GM12801 (cell line): ENCODE measurements around the gene SSH2.

ENCODE experiments used
- CTCF ChIP-seq: IDR thresholded peaks from one replicate; pipeline ENCODE4 v1.5.1; 2011; ENCODE audit warnings: control low read depth; ENCODE audit not compliant: insufficient read length; ENCODE audit errors: extremely low read depth

The SSH2 gene

GRCh38 chr17:29820425-29820824 lies 109.6 kb downstream of the SSH2 start:
- TF ChIP-seq CTCF = no peak

DNA sequence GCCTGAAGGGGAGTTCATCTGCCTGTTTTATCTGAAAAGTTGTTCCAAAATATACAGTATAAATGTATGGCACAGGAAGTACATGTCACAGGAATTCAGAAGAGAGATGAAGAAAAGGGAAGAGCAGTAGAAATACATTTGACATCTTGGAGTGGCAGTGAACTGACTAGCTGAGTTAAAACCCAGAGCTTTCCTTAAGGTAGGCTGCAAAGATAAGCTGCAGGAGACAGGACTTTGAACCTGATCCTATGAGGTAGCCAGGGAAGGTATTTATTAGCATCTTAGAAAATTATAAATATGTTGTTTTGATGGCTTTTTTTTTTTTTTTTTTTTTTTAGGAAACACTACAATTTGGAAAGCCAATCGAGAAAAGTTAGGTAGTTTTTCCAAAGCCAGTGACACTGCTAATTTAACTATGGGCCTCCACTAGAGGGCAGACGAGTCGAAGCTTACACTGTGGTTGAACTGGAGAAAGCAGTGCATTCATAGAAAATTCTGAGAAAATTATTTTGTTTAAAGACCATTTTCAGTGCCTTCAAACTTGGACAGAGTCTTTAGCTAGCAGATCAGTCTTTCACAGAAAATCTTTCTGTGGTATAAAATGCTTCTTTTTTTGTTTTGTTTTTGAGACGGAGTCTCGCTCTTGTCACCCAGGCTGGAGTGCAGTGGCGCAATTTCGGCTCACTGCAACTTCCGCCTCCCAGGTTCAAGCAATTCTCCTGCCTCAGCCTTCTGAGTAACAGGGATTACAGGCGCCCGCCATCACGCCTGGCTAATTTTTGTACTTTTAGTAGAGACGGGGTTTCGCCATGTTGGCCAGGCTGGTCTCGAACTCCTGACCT lies 122.3 kb downstream of the SSH2 start:
- TF ChIP-seq CTCF = no peak

- no peak for TF ChIP-seq CTCF
These were observed 127.8 kb downstream of the SSH2 start for GRCh38 chr17:29802246-29802645.

DNA sequence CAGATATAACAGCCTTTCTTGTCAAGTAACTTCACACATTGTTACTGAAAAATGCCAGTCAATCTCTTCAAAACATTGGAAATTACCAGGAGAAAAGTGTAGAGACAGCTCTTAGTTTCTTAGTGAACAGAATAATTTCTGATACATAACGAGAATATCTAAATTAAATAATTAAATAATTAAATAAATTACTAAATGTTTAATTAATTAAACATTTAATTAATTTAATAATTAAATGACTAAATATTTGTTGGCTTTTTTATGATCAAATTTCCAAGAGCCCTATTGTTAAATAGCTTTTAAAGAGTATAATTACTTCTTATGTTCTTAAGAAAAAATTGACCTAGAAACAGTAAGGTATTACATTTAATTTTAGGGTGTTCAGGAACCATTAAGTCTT lies 129.6 kb downstream of the SSH2 start:
- TF ChIP-seq CTCF = no peak

- TF ChIP-seq CTCF = no peak
These were observed 133.4 kb downstream of the SSH2 start for GRCh38 chr17:29796652-29797051.

DNA sequence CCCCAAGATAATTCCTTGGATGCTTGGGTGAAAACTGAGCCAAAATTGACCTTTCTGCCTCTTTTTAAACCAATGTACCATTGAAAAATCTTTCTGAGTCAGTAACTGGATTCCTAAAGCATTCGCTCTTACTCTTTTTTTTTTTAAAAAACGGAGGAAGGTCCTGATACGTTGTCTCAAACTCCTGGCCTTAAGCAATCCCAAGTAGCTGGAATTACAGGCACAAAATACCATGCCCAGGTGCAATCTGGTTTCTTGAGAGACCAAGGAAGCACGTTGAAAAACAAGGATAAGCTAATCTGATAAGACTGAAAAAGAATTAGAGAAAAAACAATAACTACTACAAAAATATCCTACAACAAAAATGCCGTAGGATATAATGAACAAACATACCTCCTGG lies 136.5 kb downstream of the SSH2 start:
- no peak for TF ChIP-seq CTCF

GRCh38 chr17:29791336-29792080 lies 138.5 kb downstream of the SSH2 start:
- TF ChIP-seq CTCF = no peak
